ENCODE results near the gene IRF1. TPM values are rescaled to one million over a fixed set of nuclear protein-coding genes. Genes with fewer than 3 reads are reported as not detected.

The IRF1 gene
- total RNA-seq, 1 donor from 2014 or later = 10.9 TPM

- Histone ChIP-seq H3K36me3 (no peaks in the 10 kb centered on the region), H3K9me3 (replicated peaks) (peaks cover 9% of the 10 kb centered on the region), H3K27me3 (ENCODE audit: low read depth) (no peaks in the 10 kb centered on the region), H3K4me3 (no peak overlapping the region), H3K4me1 (peaks cover 16% of the 10 kb centered on the region), H3K27ac (replicated peaks) (no peak overlapping the region)
- intact Hi-C loops (cut with micrococcal nuclease) = no loop called here
- DNase-seq = no peak
- no peak for TF ChIP-seq CTCF (IDR thresholded peaks at IDR 0.05; ENCODE audit: borderline replicate concordance)
Measured at GRCh38 chr5:132510076-132510475, 19.5 kb upstream of the IRF1 start.

- Histone ChIP-seq H3K36me3 (no peaks in the 10 kb centered on the region), H3K27ac (replicated peaks) (no peak overlapping the region), H3K27me3 (ENCODE audit: low read depth) (no peaks in the 10 kb centered on the region), H3K9me3 (replicated peaks) (no peaks in the 10 kb centered on the region), H3K4me3 (no peak overlapping the region), H3K4me1 (peaks cover 47% of the 10 kb centered on the region)
- no peak for DNase-seq
- peak; percentile 58 for TF ChIP-seq CTCF (IDR thresholded peaks at IDR 0.05; ENCODE audit: borderline replicate concordance)
- intact Hi-C loops (cut with micrococcal nuclease) = no loop called here
Measured at GRCh38 chr5:132506094-132506692, 15.6 kb upstream of the IRF1 start.

- no peak for TF ChIP-seq CTCF (IDR thresholded peaks at IDR 0.05; ENCODE audit: borderline replicate concordance)
- DNase-seq = no peak
- Histone ChIP-seq H3K27ac (replicated peaks) (no peak overlapping the region), H3K4me3 (no peak overlapping the region), H3K9me3 (replicated peaks) (no peaks in the 10 kb centered on the region), H3K4me1 (peaks cover 53% of the 10 kb centered on the region), H3K36me3 (no peaks in the 10 kb centered on the region), H3K27me3 (ENCODE audit: low read depth) (no peaks in the 10 kb centered on the region)
- intact Hi-C loops (cut with micrococcal nuclease) = no loop called here
Measured at GRCh38 chr5:132505641-132506040, 15.1 kb upstream of the IRF1 start.

- DNase-seq = no peak
- no peaks in the 10 kb centered on the region for H3K36me3 ChIP-seq
- no peak overlapping the region for H3K4me3 ChIP-seq
- no peaks in the 10 kb centered on the region for H3K27me3 ChIP-seq (ENCODE audit: low read depth)
- H3K4me1 ChIP-seq = peaks cover 57% of the 10 kb centered on the region
- no peak for TF ChIP-seq CTCF (IDR thresholded peaks at IDR 0.05; ENCODE audit: borderline replicate concordance)
- no peaks in the 10 kb centered on the region for H3K9me3 ChIP-seq (replicated peaks)
- H3K27ac ChIP-seq (replicated peaks) = no peak overlapping the region
- intact Hi-C loops (cut with micrococcal nuclease) = no loop called here
Measured at GRCh38 chr5:132504746-132505145, 14.2 kb upstream of the IRF1 start.

- no peaks in the 10 kb centered on the region for H3K27me3 ChIP-seq (ENCODE audit: low read depth)
- no peak for DNase-seq
- intact Hi-C loops (cut with micrococcal nuclease) = no loop called here
- H3K4me3 ChIP-seq = no peak overlapping the region
- H3K4me1 ChIP-seq = peaks cover 59% of the 10 kb centered on the region
- no peaks in the 10 kb centered on the region for H3K36me3 ChIP-seq
- H3K27ac ChIP-seq (replicated peaks) = peak overlapping the region; percentile 99
- TF ChIP-seq CTCF (IDR thresholded peaks at IDR 0.05; ENCODE audit: borderline replicate concordance) = no peak
- no peaks in the 10 kb centered on the region for H3K9me3 ChIP-seq (replicated peaks)
Measured at GRCh38 chr5:132503244-132503643, 12.7 kb upstream of the IRF1 start.
